DOHH2 (cell line): Measurements from ENCODE around the gene MEOX1.

ENCODE experiments used
- CTCF ChIP-seq: fragments of 200-600 bp; sonication (generic); IDR thresholded peaks from one replicate; pipeline ENCODE4 v1.5.1; 2014; ENCODE audit warnings: antibody characterized with exemption, mild to moderate bottlenecking, low read depth, low read length; ENCODE audit not compliant: poor library complexity, severe bottlenecking
- EZH2phosphoT487 ChIP-seq: fragments of 200-600 bp; sonication (generic); IDR thresholded peaks from 2 replicates; pipeline ENCODE4 v1.6.1; 2017; ENCODE audit warnings: borderline replicate concordance, mild to moderate bottlenecking, antibody characterized with exemption, low read length, moderate library complexity, mixed read lengths

DNA sequence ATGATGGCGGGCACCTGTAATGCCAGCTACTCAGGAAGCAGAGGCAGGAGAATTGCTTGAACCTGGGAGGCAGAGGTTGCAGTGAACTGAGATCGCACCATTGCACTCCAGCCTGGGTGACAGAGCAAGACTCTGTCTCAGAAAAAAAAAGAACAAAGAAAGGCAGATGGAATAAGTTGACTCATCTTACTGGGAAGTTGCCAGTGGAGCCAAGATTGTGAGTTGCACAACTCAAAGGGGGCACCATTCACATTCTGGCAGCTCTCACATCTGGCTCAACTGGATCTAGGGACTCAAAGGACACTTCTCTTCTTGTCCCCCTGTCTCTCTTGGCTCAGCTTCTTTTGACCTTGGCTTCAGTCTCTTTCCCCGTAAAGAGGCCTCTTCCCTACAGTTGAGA lies 61.9 kb downstream of the MEOX1 start:
- TF ChIP-seq CTCF (no peak), EZH2phosphoT487 (no peak)
